B cell (primary cell): Measurements from ENCODE around the gene OR13J1. TPM values are rescaled to one million over a fixed set of nuclear protein-coding genes. Genes with fewer than 3 reads are reported as not detected.

Source experiments
- ATAC-seq: fragments of 200-7000 bp; cut with Tn5 transposase; one replicate; pipeline ENCODE4 v1.10.0; 2021; ENCODE audit warnings: low read depth, mild to moderate bottlenecking, moderate number of reproducible peaks, moderate library complexity
- CTCF ChIA-PET: fragments of 350-600 bp; sonication (Branson Sonifier 250); formaldehyde crosslinking; loops from one replicate; lab custom pipeline; 2021; ENCODE audit warnings: antibody characterized with exemption, inconsistent platforms; lab: Charles Lee
- POLR2A ChIA-PET: fragments of 350-600 bp; sonication (Branson Sonifier 250); formaldehyde crosslinking; loops from one replicate; lab custom pipeline; 2021; ENCODE audit warnings: antibody characterized with exemption; lab: Charles Lee
- DNase-seq: peaks from one replicate; pipeline ENCODE4 v3.0.0; 2013
- H2AFZ ChIP-seq: 2 replicates; pipeline ENCODE4 v1.6.1; 2012; ENCODE audit warnings: mild to moderate bottlenecking, low read depth, low read length; ENCODE audit not compliant: insufficient read depth, poor library complexity, severe bottlenecking
- H3K27ac ChIP-seq, 2 donors: 1 replicate in 1 of 2; 2 replicates in 1 of 2; pipeline ENCODE4 v1.5.1; 2012 to 2013; ENCODE audit warnings: low read length in 2 of 2, mild to moderate bottlenecking in 2 of 2, moderate library complexity in 1 of 2
- H3K27me3 ChIP-seq, 4 experiments: fragments of 200-600 bp in 1 of 4; sonication (generic) in 1 of 4; replicated peaks in 1 of 4; 1 replicate in 2 of 4; 2 replicates in 2 of 4; pipeline versions ENCODE4 v1.6.1 to v1.7.0; 2013 to 2016; ENCODE audit warnings: low read length in 3 of 4, mild to moderate bottlenecking in 2 of 4, mixed read lengths in 1 of 4, moderate library complexity in 1 of 4; ENCODE audit not compliant: insufficient read depth in 4 of 4, control insufficient read depth in 3 of 4; ENCODE audit errors: control extremely low read depth in 1 of 4
- H3K36me3 ChIP-seq, 2 experiments: replicated peaks in 1 of 2; 1 replicate in 1 of 2; 2 replicates in 1 of 2; pipeline versions ENCODE4 v1.6.1 to v1.7.1; 2013; ENCODE audit warnings: low read length in 1 of 2; ENCODE audit not compliant: insufficient read depth in 2 of 2, control insufficient read depth in 1 of 2; ENCODE audit errors: control extremely low read depth in 1 of 2, extremely low read depth in 1 of 2
- H3K4me1 ChIP-seq, 2 donors: fragments of 200-600 bp in 1 of 2; sonication (generic) in 1 of 2; 1 replicate in 1 of 2; 2 replicates in 1 of 2; pipeline versions ENCODE4 v1.5.1 to v1.6.1; 2013 to 2017; ENCODE audit warnings: low read length in 2 of 2; ENCODE audit not compliant: control insufficient read depth in 2 of 2, insufficient read depth in 2 of 2
- H3K4me2 ChIP-seq: replicated peaks from 2 replicates; pipeline ENCODE3; 2012; ENCODE audit warnings: mild to moderate bottlenecking, low read depth, low read length; ENCODE audit not compliant: poor library complexity, severe bottlenecking
- H3K4me3 ChIP-seq, 5 experiments: fragments of 200-600 bp in 1 of 5; sonication (generic) in 1 of 5; 1 replicate in 3 of 5; 2 replicates in 2 of 5; pipeline versions ENCODE4 v1.5.1 to v1.7.0; 2011 to 2016; ENCODE audit warnings: low read length in 4 of 5, mild to moderate bottlenecking in 4 of 5, low read depth in 2 of 5, control low read depth in 1 of 5, moderate library complexity in 1 of 5; ENCODE audit not compliant: insufficient read depth in 1 of 5; ENCODE audit errors: control extremely low read depth in 1 of 5, extremely low read depth in 1 of 5
- H3K79me2 ChIP-seq: fragments of 200-600 bp; sonication (generic); one replicate; pipeline ENCODE4 v1.6.0; 2016; ENCODE audit warnings: low read length; ENCODE audit not compliant: control insufficient read depth, insufficient read depth
- H3K9ac ChIP-seq: fragments of 200-600 bp; sonication (generic); 2 replicates; pipeline ENCODE4 v1.6.1; 2017; ENCODE audit warnings: mild to moderate bottlenecking, low read length, moderate library complexity
- H3K9me3 ChIP-seq, 3 donors: one replicate each; pipeline versions ENCODE4 v1.6.1 to v1.7.1; 2013; ENCODE audit warnings: low read length in 2 of 3; ENCODE audit not compliant: control insufficient read depth in 2 of 3, insufficient read depth in 1 of 3; ENCODE audit errors: control extremely low read depth in 1 of 3
- H4K20me1 ChIP-seq: 2 replicates; pipeline ENCODE4 v1.6.0; 2012; ENCODE audit warnings: mild to moderate bottlenecking, low read length; ENCODE audit not compliant: insufficient read depth, control insufficient read depth, poor library complexity, severe bottlenecking
- H3K27ac Mint-ChIP-seq: one replicate; pipeline ENCODE4 v1.8.0; 2021; ENCODE audit warnings: mixed read lengths
- H3K27me3 Mint-ChIP-seq: one replicate; pipeline ENCODE4 v1.8.0; 2021; ENCODE audit warnings: mixed read lengths
- H3K4me1 Mint-ChIP-seq: one replicate; pipeline ENCODE4 v1.8.0; 2021; ENCODE audit warnings: mixed read lengths
- H3K4me3 Mint-ChIP-seq: one replicate; pipeline ENCODE4 v1.8.0; 2021; ENCODE audit warnings: mixed read lengths
- H3K9me3 Mint-ChIP-seq: one replicate; pipeline ENCODE4 v1.8.0; 2022; ENCODE audit warnings: mixed read lengths; ENCODE audit not compliant: insufficient read depth
- EZH2 ChIP-seq: IDR thresholded peaks from 2 replicates; pipeline ENCODE4 v1.6.1; 2012; ENCODE audit warnings: borderline replicate concordance, low read depth, mild to moderate bottlenecking, moderate library complexity, low read length; ENCODE audit not compliant: insufficient read depth, poor library complexity, severe bottlenecking
- WGBS: methylation state at CpG from one replicate; pipeline ENCODE4 v1.1.5; 2013; ENCODE audit warnings: missing lambda C conversion rate; ENCODE audit not compliant: insufficient coverage; 5-methylcytosine and 5-hydroxymethylcytosine counted together
- intact Hi-C: fragments of 100-400 bp; cut with micrococcal nuclease; formaldehyde crosslinking; loops from one replicate; pipeline ENCODE4 v1.10.0; 2022
- polyA plus RNA-seq: library from polyadenylated mRNA; depleted of rRNA; stranded (reverse); fragments of >200 nt; gene quantifications from 2 replicates; pipeline ENCODE4 v1.2.3, GENCODE V29; 2012
- total RNA-seq, 2 donors: library from RNA; stranded (reverse); fragments of 120-200 nt in 1 of 2; gene quantifications; 1 replicate in 1 of 2; 2 replicates in 1 of 2; pipeline versions ENCODE4 v1.2.3 to v1.2.4, GENCODE V29; 2013 to 2022
- TF ChIP-seq, protein P1 (sequence below): fragments of 200-600 bp; IDR thresholded peaks from one replicate; pipeline ENCODE4 v1.8.0; 2022; ENCODE audit warnings: antibody characterized with exemption, mild to moderate bottlenecking

Gene OR13J1
- total and polyA plus RNA-seq, 2 donors (not counting 1 experiment from before 2014, with no cell fraction given), result not detected

DNA sequence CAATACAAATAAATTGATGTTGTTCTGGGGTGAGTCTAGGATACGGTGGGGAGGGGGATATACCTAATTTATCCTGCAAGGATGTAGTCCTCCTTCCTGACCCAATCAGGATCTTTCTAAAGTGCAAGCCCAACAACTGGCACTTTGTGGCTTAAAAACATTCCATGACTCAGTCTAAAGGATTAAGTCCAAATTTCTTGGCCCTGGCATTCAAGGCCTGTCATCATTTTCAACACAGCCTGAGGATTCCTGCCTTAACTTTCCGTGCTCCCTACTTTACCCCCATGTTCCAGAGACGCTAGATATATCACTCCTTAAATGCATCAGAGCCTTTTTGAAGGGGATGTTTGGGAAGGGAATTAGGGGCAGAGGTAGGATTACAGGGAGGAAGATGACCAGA is 42.7 kb downstream of the OR13J1 start:
- H3K79me2 ChIP-seq, result peaks cover 6% of the 10 kb centered on the region
- ATAC-seq, result no peak
- Mint-ChIP-seq H3K27ac (no peak overlapping the region), H3K9me3 (no peaks in the 10 kb centered on the region), H3K27me3 (no peaks in the 10 kb centered on the region), H3K4me3 (peak overlapping the region; percentile 18), H3K4me1 (peaks cover 30% of the 10 kb centered on the region)
- no peaks in the 10 kb centered on the region for H4K20me1 ChIP-seq
- TF ChIP-seq, protein P1, sequence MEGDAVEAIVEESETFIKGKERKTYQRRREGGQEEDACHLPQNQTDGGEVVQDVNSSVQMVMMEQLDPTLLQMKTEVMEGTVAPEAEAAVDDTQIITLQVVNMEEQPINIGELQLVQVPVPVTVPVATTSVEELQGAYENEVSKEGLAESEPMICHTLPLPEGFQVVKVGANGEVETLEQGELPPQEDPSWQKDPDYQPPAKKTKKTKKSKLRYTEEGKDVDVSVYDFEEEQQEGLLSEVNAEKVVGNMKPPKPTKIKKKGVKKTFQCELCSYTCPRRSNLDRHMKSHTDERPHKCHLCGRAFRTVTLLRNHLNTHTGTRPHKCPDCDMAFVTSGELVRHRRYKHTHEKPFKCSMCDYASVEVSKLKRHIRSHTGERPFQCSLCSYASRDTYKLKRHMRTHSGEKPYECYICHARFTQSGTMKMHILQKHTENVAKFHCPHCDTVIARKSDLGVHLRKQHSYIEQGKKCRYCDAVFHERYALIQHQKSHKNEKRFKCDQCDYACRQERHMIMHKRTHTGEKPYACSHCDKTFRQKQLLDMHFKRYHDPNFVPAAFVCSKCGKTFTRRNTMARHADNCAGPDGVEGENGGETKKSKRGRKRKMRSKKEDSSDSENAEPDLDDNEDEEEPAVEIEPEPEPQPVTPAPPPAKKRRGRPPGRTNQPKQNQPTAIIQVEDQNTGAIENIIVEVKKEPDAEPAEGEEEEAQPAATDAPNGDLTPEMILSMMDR, result no peak
- TF ChIP-seq EZH2, result no peak
- no peak overlapping the region for H3K4me2 ChIP-seq
- H3K9ac ChIP-seq, result no peak overlapping the region
- H3K27me3 ChIP-seq, result no peaks in the 10 kb centered on the region
- intact Hi-C loops, result loop anchor here (5.0 kb wide), 2 partner anchors 170 to 710 kb away; partner anchors contain the start of genes ATOSB, CCDC107 and RMRP
- no CpG with 5 or more reads among the region's 3 CpGs for WGBS
- no peaks in the 10 kb centered on the region for H3K9me3 ChIP-seq
- H3K4me3 ChIP-seq, result no peak overlapping the region
- H2AFZ ChIP-seq, result no peak overlapping the region
- H3K27ac ChIP-seq, result no peak overlapping the region
- H3K4me1 ChIP-seq, result peaks cover 13 to 23% of the 10 kb centered on the region in 2 donors
- ChIA-PET POLR2A (interaction anchor here (0.7 kb wide), 1 partner anchor 756 kb away, joined by 3 read pairs; no protein-coding TSS in a partner anchor), CTCF (interaction anchor here (0.7 to 6.0 kb wide), 17 partner anchors 10 to 180 kb away, joined by 3 to 141 read pairs (median 11); partner anchors contain the start of genes HINT2 and SPAG8)
- DNase-seq, result no peak
- H3K36me3 ChIP-seq, result no peaks in the 10 kb centered on the region

- Histone ChIP-seq H3K9ac (no peak overlapping the region), H3K27me3 (no peaks in the 10 kb centered on the region), H3K36me3 (no peaks in the 10 kb centered on the region), H4K20me1 (no peaks in the 10 kb centered on the region), H3K9me3 (no peaks in the 10 kb centered on the region), H3K4me1 (peaks cover 13 to 23% of the 10 kb centered on the region in 2 donors), H3K4me2 (peak overlapping the region; percentile 63), H3K27ac (no peak overlapping the region), H3K79me2 (peaks cover 6% of the 10 kb centered on the region), H3K4me3 (no peak overlapping the region), H2AFZ (peak overlapping the region; percentile 54)
- ATAC-seq (peak; percentile 37), DNase-seq (peak; percentile 82)
- Mint-ChIP-seq H3K27me3 (no peaks in the 10 kb centered on the region), H3K4me1 (peaks cover 26% of the 10 kb centered on the region), H3K4me3 (peak overlapping the region; percentile 62), H3K27ac (peak overlapping the region; percentile 5), H3K9me3 (no peaks in the 10 kb centered on the region)
- ChIA-PET POLR2A (interaction anchor here (1.0 kb wide), 1 partner anchor 36 kb away, joined by 3 read pairs; no protein-coding TSS in a partner anchor), CTCF (interaction anchor here (0.6 to 6.0 kb wide), 55 partner anchors 10 to 222 kb away, joined by 3 to 141 read pairs (median 6); partner anchors contain the start of genes CCDC107, CREB3, GBA2 and HINT2)
- TF ChIP-seq, protein P1, result peak; percentile 85
- TF ChIP-seq EZH2, result no peak
- intact Hi-C loops, result loop anchor here (1.0 to 5.0 kb wide), 6 partner anchors 36 to 709 kb away; partner anchors contain the start of genes ATOSB, CCDC107 and RMRP
- WGBS, result 30% methylated on average over 4 of the region's 4 CpGs
These were observed 44.0 kb downstream of the OR13J1 start for GRCh38 chr9:35826071-35826701.
